HepG2 (cell line): ENCODE data around the gene CSE1L. TPM values are rescaled to one million over a fixed set of nuclear protein-coding genes. Genes with fewer than 3 reads are reported as not detected.
A peak's percentile ranks its signal among the peaks of the same experiment; 100 is the strongest.

Experiments
- BORCS8-MEF2B ChIP-seq: sonication (generic); formaldehyde crosslinking; IDR thresholded peaks from 2 replicates; pipeline ENCODE4 v1.8.0; 2022; ENCODE audit warnings: mild to moderate bottlenecking, missing genetic modification reagents
- GATAD1 ChIP-seq: IDR thresholded peaks from 2 replicates; pipeline ENCODE4 v1.6.1; 2016; ENCODE audit warnings: missing genetic modification reagents, missing compliant biosample characterization
- HNRNPK ChIP-seq: fragments of 200-400 bp; formaldehyde crosslinking; IDR thresholded peaks from 2 replicates; pipeline ENCODE4 v1.6.1; 2018; ENCODE audit warnings: low read length, low read depth, moderate library complexity, mild to moderate bottlenecking; ENCODE audit not compliant: poor library complexity, severe bottlenecking
- MBNL3 ChIP-seq: fragments of 250-450 bp; sonication (Bioruptor Pico); conservative IDR thresholded peaks from 2 replicates; pipeline ENCODE4 v1.8.0; 2022; ENCODE audit warnings: mild to moderate bottlenecking, inconsistent platforms
- MIER3 ChIP-seq: IDR thresholded peaks from 2 replicates; pipeline ENCODE4 v1.6.1; 2016; ENCODE audit warnings: missing compliant biosample characterization, borderline replicate concordance
- NR2F2 ChIP-seq: IDR thresholded peaks from 2 replicates; pipeline ENCODE4 v1.6.1; 2012; ENCODE audit warnings: low read depth, inconsistent platforms, borderline replicate concordance
- PAXIP1 ChIP-seq: sonication (generic); formaldehyde crosslinking; conservative IDR thresholded peaks from 2 replicates; pipeline ENCODE4 v1.4.0; 2020; ENCODE audit warnings: mild to moderate bottlenecking, missing genetic modification reagents, moderate library complexity
- POLR2AphosphoS2 ChIP-seq: IDR thresholded peaks from 2 replicates; pipeline ENCODE4 v1.6.1; 2011; ENCODE audit warnings: low read depth, low read length, improper control_type of control experiment
- PTBP1 ChIP-seq: fragments of 200-400 bp; formaldehyde crosslinking; IDR thresholded peaks from 2 replicates; pipeline ENCODE4 v1.6.1; 2018; ENCODE audit warnings: low read length, low read depth; ENCODE audit not compliant: poor library complexity, severe bottlenecking
- RARA ChIP-seq: IDR thresholded peaks from 2 replicates; pipeline ENCODE4 v1.6.1; 2016; ENCODE audit warnings: missing genetic modification reagents, missing compliant biosample characterization
- RARG ChIP-seq: sonication (generic); formaldehyde crosslinking; IDR thresholded peaks from 2 replicates; pipeline ENCODE4 v1.4.0; 2020; ENCODE audit warnings: low read depth, mild to moderate bottlenecking, missing genetic modification reagents
- RBM22 ChIP-seq: fragments of 200-400 bp; formaldehyde crosslinking; optimal IDR thresholded peaks from 2 replicates; pipeline ENCODE3; 2017; ENCODE audit warnings: mild to moderate bottlenecking, low read length, moderate library complexity
- RELA ChIP-seq: sonication (generic); formaldehyde crosslinking; IDR thresholded peaks from 2 replicates; pipeline ENCODE4 v1.4.0; 2020; ENCODE audit warnings: missing genetic modification reagents
- RFX3 ChIP-seq: IDR thresholded peaks from 2 replicates; pipeline ENCODE4 v1.6.1; 2016; ENCODE audit warnings: missing biosample characterization, missing genetic modification reagents
- SMAD9 ChIP-seq: sonication (generic); formaldehyde crosslinking; IDR thresholded peaks from 2 replicates; pipeline ENCODE4 v1.5.1; 2020; ENCODE audit warnings: mild to moderate bottlenecking, missing genetic modification reagents
- ZC3H13 ChIP-seq: sonication (generic); formaldehyde crosslinking; IDR thresholded peaks from 2 replicates; pipeline ENCODE4 v1.8.1; 2023; ENCODE audit warnings: mild to moderate bottlenecking, missing genetic modification reagents, moderate library complexity
- ZNF260 ChIP-seq: sonication (generic); formaldehyde crosslinking; IDR thresholded peaks from 2 replicates; pipeline ENCODE4 v1.4.0; 2020; ENCODE audit warnings: missing genetic modification reagents, low read depth, mild to moderate bottlenecking, borderline replicate concordance
- ZNF326 ChIP-seq: sonication (generic); formaldehyde crosslinking; IDR thresholded peaks from 2 replicates; pipeline ENCODE4 v1.4.0; 2020; ENCODE audit warnings: missing genetic modification reagents, borderline replicate concordance
- ZNF329 ChIP-seq: sonication (generic); formaldehyde crosslinking; IDR thresholded peaks from 2 replicates; pipeline ENCODE4 v1.9.0; 2021; ENCODE audit warnings: low read depth, mild to moderate bottlenecking, missing genetic modification reagents
- ZNF543 ChIP-seq: sonication (generic); formaldehyde crosslinking; IDR thresholded peaks from 2 replicates; pipeline ENCODE4 v1.4.0; 2020; ENCODE audit warnings: mild to moderate bottlenecking, missing genetic modification reagents
- ZNF557 ChIP-seq: sonication (generic); formaldehyde crosslinking; IDR thresholded peaks from 2 replicates; pipeline ENCODE4 v1.4.0; 2020; ENCODE audit warnings: missing genetic modification reagents
- ZNF619 ChIP-seq: sonication (generic); formaldehyde crosslinking; IDR thresholded peaks from 2 replicates; pipeline ENCODE4 v1.4.0; 2020; ENCODE audit warnings: mild to moderate bottlenecking, missing genetic modification reagents
- polyA plus RNA-seq, 8 experiments: library from polyadenylated mRNA; depleted of rRNA in 3 of 8; stranded (reverse) in 7 of 8; unstranded in 1 of 8; fragments of >200 nt; fragmentation: Illumina TruSeq in 4 of 8; extraction: Trizol in 4 of 8; gene quantifications; 2 replicates each; pipeline versions ENCODE4 v1.2.1 to v1.2.3, GENCODE V29; 2011 to 2016; ENCODE audit warnings: low read depth in 4 of 8, missing spikeins in 1 of 8, mixed read lengths in 1 of 8; ENCODE audit not compliant: insufficient read depth in 1 of 8
- total RNA-seq, 5 experiments: library from RNA; depleted of rRNA; stranded (reverse); fragments of >200 nt; fragmentation: Illumina TruSeq; extraction: Trizol; gene quantifications; 2 replicates each; pipeline ENCODE4 v1.2.3, GENCODE V29; 2016; ENCODE audit warnings: low read depth in 1 of 5

CSE1L gene
- total and polyA plus RNA-seq, 2 of the 13 experiments (the other 11 are each of a cell fraction or from before 2014, with no cell fraction given) = 56.9 to 258 TPM

GRCh38 chr20:49112596-49113274 is 66.6 kb downstream of the CSE1L start (continued):
- TF ChIP-seq PAXIP1 (CRISPR knock-in tag) (no peak), ZNF326 (no peak), HNRNPK (no peak), MBNL3 (CRISPR knock-in tag) (no peak), PTBP1 (no peak), RARG (CRISPR knock-in tag) (no peak), BORCS8-MEF2B (CRISPR knock-in tag) (no peak), RARA (CRISPR knock-in tag) (no peak), ZNF543 (CRISPR knock-in tag) (0 out of 2 replicates have a peak, but pooled peaks have one; percentile 25), ZNF329 (no peak), ZC3H13 (CRISPR knock-in tag) (0 out of 2 replicates have a peak, but pooled peaks have one; percentile 10), SMAD9 (no peak), RBM22 (peak; percentile 89), RFX3 (CRISPR knock-in tag) (no peak), RELA (no peak), NR2F2 (no peak), GATAD1 (CRISPR knock-in tag) (no peak), MIER3 (CRISPR knock-in tag) (no peak), ZNF260 (CRISPR knock-in tag) (no peak), ZNF557 (CRISPR knock-in tag) (no peak), ZNF619 (no peak), POLR2AphosphoS2 (peak; percentile 61; the same call in 1 of the 2 replicates)
